Fibroblast of skin of right biceps (primary cell): Measurements from ENCODE around the gene USF2.

Experiments
- DNase-seq: peaks from one replicate; pipeline ENCODE4 v3.0.0-alpha.2; 2013

The USF2 gene

GRCh38 chr19:35246466-35247092 lies 22.2 kb upstream of the USF2 start:
- no peak for DNase-seq

- no peak for DNase-seq
These were observed 21.0 kb upstream of the USF2 start for GRCh38 chr19:35247526-35248309.

GRCh38 chr19:35248310-35249145 lies 20.2 kb upstream of the USF2 start, which contains the start of gene LSR:
TSS of gene LSR (plus strand) at chr19:35249002. CDS start at chr19:35249023, 21 bp downstream.
- no peak for DNase-seq

- no peak for DNase-seq
These were observed 19.5 kb upstream of the USF2 start for GRCh38 chr19:35249146-35249847.

GRCh38 chr19:35249848-35250711 lies 18.7 kb upstream of the USF2 start:
- DNase-seq = no peak

GRCh38 chr19:35251456-35251855 lies 17.3 kb upstream of the USF2 start:
- no peak for DNase-seq

GRCh38 chr19:35253316-35254286 lies 15.2 kb upstream of the USF2 start:
- no peak for DNase-seq

GRCh38 chr19:35254341-35255297 lies 14.1 kb upstream of the USF2 start:
- no peak for DNase-seq

- no peak for DNase-seq
These were observed 12.2 kb upstream of the USF2 start for GRCh38 chr19:35256566-35256965.

- DNase-seq = no peak
These were observed 11.7 kb upstream of the USF2 start for GRCh38 chr19:35257113-35257461.

- no peak for DNase-seq
These were observed 8.0 kb upstream of the USF2 start for GRCh38 chr19:35260694-35261304.

- DNase-seq = no peak
These were observed 7.2 kb upstream of the USF2 start for GRCh38 chr19:35261356-35262100.

- DNase-seq = no peak
These were observed 6.5 kb upstream of the USF2 start for GRCh38 chr19:35262101-35262761.

GRCh38 chr19:35264268-35265125 lies 4.3 kb upstream of the USF2 start:
- DNase-seq = no peak

- DNase-seq = no peak
These were observed 3.4 kb upstream of the USF2 start for GRCh38 chr19:35265126-35265899.
